PC-3 (cell line): ENCODE measurements around the gene IQCK.

Experiments
- EZH2 ChIP-seq: fragments of 300-600 bp; sonication (generic); IDR thresholded peaks from one replicate; pipeline ENCODE4 v1.6.1; 2017; ENCODE audit warnings: antibody characterized with exemption, mild to moderate bottlenecking, low read length; ENCODE audit not compliant: unreplicated experiment
- EZH2phosphoT487 ChIP-seq: fragments of 300-600 bp; sonication (generic); IDR thresholded peaks from 2 replicates; pipeline ENCODE4 v1.6.1; 2018; ENCODE audit warnings: mild to moderate bottlenecking, antibody characterized with exemption, low read length, borderline replicate concordance

GRCh38 chr16:19859166-19859565 lies 141.1 kb downstream of the IQCK start:
- TF ChIP-seq EZH2phosphoT487 (no peak), EZH2 (no peak)
